Measurements from ENCODE around the gene QSOX2. TPM values are rescaled to one million over a fixed set of nuclear protein-coding genes. Genes with fewer than 3 reads are reported as not detected.
"Not testable (repeated sequence)": the region's sequence is repeated elsewhere in the genome, so short reads cannot be mapped to it uniquely, and the experiment has no call there.

QSOX2 gene
- total RNA-seq, 8 experiments from 2014 or later = 10.3 to 17.8 (median 15.1) TPM

DNA sequence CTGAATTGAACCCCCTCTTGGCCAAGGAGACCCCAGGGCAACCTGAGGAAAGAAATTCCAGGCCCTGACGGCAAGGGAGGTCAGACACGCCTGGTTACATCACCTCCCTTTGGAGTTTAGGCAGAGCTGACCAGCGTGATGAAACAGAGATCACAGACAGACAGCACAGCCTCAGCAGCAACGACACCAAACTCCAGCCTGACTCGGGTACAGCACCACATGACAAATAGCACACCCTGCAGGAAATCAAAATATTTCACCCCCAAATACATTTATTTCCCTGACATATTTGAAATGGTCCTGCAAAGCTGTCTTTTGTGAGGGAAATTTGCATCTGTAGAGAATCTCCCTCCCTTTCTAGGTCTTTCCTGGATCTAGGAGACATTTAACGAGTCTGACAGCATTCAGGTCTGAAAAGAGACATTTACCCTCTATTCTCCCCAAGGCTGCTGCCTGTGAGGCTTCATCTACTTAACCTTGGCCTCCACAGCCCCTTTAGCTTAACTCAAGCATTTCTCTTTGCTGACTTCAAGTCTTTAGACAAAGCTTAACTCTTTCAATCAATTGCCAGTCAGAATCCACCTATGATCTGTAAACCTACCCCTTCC is 2.6 kb downstream of the QSOX2 start:
- peak overlapping the region in 2 of 5 donors; percentile 94 to 98 for H3K4me3 ChIP-seq

DNA sequence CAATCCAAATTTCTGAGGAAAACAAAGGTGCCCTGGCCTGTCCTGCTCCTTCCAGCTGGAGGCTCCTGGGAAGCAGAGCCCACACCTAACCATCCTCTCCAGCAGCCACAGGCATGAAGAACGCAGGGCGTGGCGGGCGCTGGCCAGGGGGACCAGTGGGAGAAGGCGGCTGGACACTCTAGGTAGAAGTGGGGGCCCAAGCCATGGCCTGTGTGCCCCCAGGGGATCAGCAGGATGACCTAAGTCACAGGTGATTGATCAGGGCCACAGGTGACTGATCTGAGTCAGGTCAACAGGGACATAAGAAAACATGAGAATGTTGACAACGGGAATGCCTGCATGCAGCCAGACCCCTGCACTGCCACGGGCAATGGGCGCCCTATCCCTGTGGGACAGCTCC is 3.4 kb downstream of the QSOX2 start:
- Histone ChIP-seq H3K4me3 (no peak overlapping the region), H3K4me1 (replicated peaks in 1 of 2) (peaks cover 44 to 51% of the 10 kb centered on the region in 2 donors), H3K27ac (no peak overlapping the region)
- in situ Hi-C loops (cut with MboI; ENCODE audit: low pct_unique_long_range_greater_than_20kb in 2 of 9, low sequenced_read_pairs in 9 of 9, unreplicated experiment in 9 of 9) = no loop called here
- WGBS, 10 experiments = 80 to 100% methylated on average over 1 of the region's 8 CpGs; no CpG with 5 or more reads in 8 of the 10 experiments
- no peak for ATAC-seq (replicated peaks in 6 of 8)

More for the DNA sequence above, 2.6 kb downstream of the QSOX2 start:
- peak in 5 of 8 experiments; percentile 18 to 56 (median 36) for ATAC-seq (replicated peaks in 6 of 8)
- WGBS, 10 experiments = 7 to 100% (median 25%) methylated on average over 1 to 4 of the region's 6 CpGs; no CpG with 5 or more reads in 2 of the 10 experiments
- peaks cover 44 to 55% of the 10 kb centered on the region in 2 donors for H3K4me1 ChIP-seq (replicated peaks in 1 of 2)
- no peak overlapping the region for H3K27ac ChIP-seq
- in situ Hi-C loops (cut with MboI; ENCODE audit: low pct_unique_long_range_greater_than_20kb in 2 of 9, low sequenced_read_pairs in 9 of 9, unreplicated experiment in 9 of 9) = no loop called here

DNA sequence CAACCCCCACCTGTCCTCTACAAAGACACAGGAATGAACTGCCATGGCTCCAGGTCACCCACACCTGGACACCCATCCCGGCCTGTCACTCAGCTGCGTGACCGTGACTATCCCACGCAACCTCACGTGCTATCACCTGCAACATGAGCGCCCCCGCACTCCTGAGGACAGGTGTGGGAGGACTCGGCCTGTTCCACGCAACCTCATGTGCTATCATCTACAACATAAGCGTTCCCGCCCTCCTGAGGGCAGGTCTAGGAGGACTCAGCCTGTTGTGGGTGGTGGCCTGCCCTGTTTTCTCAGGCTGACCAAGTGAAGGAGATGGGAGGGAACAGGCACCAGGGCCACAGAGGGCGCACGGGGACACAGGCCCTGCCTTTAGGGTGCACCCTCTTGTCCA is 4.1 kb downstream of the QSOX2 start:
- H3K4me1 ChIP-seq (replicated peaks in 1 of 2) = peaks cover 44 to 51% of the 10 kb centered on the region in 2 donors
- no peak overlapping the region for H3K4me3 ChIP-seq
- WGBS, 10 experiments = 94 to 100% (median 100%) methylated on average over 2 to 8 of the region's 13 CpGs; no CpG with 5 or more reads in 7 of the 10 experiments
- in situ Hi-C loops (cut with MboI; ENCODE audit: low pct_unique_long_range_greater_than_20kb in 2 of 9, low sequenced_read_pairs in 9 of 9, unreplicated experiment in 9 of 9) = no loop called here
- no peak overlapping the region for H3K27ac ChIP-seq
- no peak for ATAC-seq (replicated peaks in 6 of 8)

DNA sequence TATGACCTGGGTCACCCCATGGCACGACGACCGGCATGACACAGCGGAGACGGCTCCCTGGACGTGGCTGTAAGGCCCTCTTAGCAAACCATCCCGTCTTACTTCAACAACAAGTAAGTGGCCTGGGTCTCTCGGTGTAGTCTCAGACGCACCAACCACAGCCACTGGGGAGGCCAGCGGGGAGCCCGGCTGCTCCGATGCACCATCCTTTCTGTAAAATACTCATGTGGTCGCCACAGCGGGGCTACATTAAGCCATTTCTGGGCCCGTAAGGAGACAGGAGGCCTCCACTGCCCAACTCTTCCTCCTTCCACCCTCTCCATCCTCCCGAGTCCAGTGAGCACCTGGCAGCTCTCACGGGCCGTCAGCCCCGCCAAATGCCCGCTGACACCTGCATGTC is 4.7 kb downstream of the QSOX2 start:
- H3K27ac ChIP-seq = no peak overlapping the region
- in situ Hi-C loops (cut with MboI; ENCODE audit: low pct_unique_long_range_greater_than_20kb in 2 of 9, low sequenced_read_pairs in 9 of 9, unreplicated experiment in 9 of 9) = no loop called here
- no peak overlapping the region for H3K4me3 ChIP-seq
- peaks cover 42 to 48% of the 10 kb centered on the region in 2 donors for H3K4me1 ChIP-seq (replicated peaks in 1 of 2)
- 83 to 100% (median 93%) methylated on average over 1 to 14 of the region's 20 CpGs; no CpG with 5 or more reads in 3 of the 10 experiments for WGBS, 10 experiments
- no peak for ATAC-seq (replicated peaks in 6 of 8)

DNA sequence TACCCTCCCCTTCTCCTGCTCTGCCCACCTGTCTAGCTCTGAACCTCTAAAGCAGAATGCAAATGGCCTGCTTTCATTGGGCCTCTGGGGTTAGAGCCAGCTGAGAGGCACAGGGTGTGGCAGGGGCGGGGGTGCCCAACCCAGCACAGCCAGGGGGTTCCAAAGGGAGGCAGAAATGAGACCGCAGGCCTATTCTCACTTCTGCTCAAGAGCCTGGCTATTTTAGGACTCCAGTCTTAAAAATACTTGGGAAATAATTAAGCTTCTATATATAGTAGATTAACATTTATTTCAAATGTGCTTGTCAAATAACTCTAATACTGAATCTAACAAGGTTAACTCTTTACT is 5.7 kb downstream of the QSOX2 start:
- WGBS, 10 experiments = 63 to 100% (median 84%) methylated on average over 1 to 2 of the region's 2 CpGs; no CpG with 5 or more reads in 7 of the 10 experiments
- in situ Hi-C loops (cut with MboI; ENCODE audit: low pct_unique_long_range_greater_than_20kb in 2 of 9, low sequenced_read_pairs in 9 of 9, unreplicated experiment in 9 of 9) = no loop called here
- H3K27ac ChIP-seq = no peak overlapping the region
- peaks cover 41 to 48% of the 10 kb centered on the region in 2 donors for H3K4me1 ChIP-seq (replicated peaks in 1 of 2)
- H3K4me3 ChIP-seq = no peak overlapping the region
- peak in 3 of 8 experiments; percentile 12 to 61 (median 51) for ATAC-seq (replicated peaks in 6 of 8)

DNA sequence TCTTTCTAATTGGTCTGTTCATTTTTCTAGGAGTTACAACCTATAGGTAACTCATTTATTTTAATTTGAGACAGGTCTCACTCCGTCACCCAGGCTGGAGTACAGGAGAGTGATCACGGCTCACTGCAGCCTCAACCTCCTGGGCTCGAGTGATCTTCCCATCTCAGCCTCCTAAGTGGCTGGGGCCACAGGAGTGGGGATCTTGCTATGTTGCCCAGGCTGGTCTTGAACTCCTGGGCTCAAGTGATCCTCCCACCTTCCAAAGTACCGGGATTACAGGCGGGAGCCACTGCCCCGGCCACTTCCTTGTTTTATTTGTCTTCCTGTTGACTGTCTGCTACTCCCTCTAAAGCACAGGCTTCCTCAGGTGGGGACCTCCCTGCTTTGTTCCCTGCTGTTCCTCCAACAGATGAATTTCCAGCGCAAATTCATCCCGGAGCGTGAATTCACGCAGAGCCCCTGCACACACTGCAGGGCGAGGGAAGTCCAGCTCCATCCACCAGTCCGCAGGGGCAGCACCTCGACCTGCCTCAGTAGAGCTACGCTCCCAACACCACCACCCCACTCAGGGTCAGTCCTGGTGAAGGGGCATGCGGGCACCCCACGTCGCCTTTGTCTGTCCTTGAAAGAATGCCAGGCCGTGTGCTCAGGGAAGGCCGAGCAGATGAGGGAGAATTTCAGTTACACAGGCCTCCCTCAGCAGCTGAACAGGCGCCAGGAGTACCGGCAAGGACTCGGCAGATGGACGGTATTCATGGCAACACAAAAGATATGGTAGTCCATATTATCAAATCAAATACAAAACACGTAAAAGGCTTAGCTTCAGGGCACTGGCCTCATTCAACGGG is 6.3 kb downstream of the QSOX2 start:
- Histone ChIP-seq H3K4me3 (no peak overlapping the region), H3K27ac (no peak overlapping the region), H3K4me1 (replicated peaks in 1 of 2) (peaks cover 37 to 42% of the 10 kb centered on the region in 2 donors)
- 50 to 100% (median 86%) methylated on average over 1 to 20 of the region's 25 CpGs; no CpG with 5 or more reads in 1 of the 10 experiments for WGBS, 10 experiments
- in situ Hi-C loops (cut with MboI; ENCODE audit: low pct_unique_long_range_greater_than_20kb in 2 of 9, low sequenced_read_pairs in 9 of 9, unreplicated experiment in 9 of 9) = no loop called here
- ATAC-seq (replicated peaks in 6 of 8) = peak in 3 of 8 experiments; percentile 2 to 25 (median 20)

DNA sequence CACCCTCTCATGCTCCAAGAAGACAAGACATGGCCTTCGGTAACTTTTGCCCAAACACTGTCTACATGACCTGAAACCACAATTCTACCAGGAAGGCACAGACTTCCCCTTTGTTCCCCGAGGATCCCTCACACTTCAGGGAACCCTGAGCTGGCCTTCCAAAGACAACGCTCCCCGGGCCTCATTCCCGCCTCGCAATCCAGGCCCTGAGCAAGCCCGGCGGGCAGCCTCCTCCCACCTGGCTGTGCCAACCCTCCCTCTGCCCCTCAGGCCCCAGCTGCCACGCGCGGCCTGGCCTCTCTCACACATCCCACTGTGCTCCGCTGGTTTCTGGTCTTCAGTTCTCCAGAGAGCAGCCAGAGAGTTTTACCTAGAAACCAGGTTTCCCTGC is 7.3 kb downstream of the QSOX2 start:
- 60 to 82% (median 63%) methylated on average over 1 to 8 of the region's 12 CpGs; no CpG with 5 or more reads in 5 of the 10 experiments for WGBS, 10 experiments
- peak in 1 of 8 experiments; percentile 15 for ATAC-seq (replicated peaks in 6 of 8)
- H3K4me3 ChIP-seq = no peak overlapping the region
- in situ Hi-C loops (cut with MboI; ENCODE audit: low pct_unique_long_range_greater_than_20kb in 2 of 9, low sequenced_read_pairs in 9 of 9, unreplicated experiment in 9 of 9) = no loop called here
- no peak overlapping the region for H3K27ac ChIP-seq
- peaks cover 27 to 35% of the 10 kb centered on the region in 2 donors for H3K4me1 ChIP-seq (replicated peaks in 1 of 2)

DNA sequence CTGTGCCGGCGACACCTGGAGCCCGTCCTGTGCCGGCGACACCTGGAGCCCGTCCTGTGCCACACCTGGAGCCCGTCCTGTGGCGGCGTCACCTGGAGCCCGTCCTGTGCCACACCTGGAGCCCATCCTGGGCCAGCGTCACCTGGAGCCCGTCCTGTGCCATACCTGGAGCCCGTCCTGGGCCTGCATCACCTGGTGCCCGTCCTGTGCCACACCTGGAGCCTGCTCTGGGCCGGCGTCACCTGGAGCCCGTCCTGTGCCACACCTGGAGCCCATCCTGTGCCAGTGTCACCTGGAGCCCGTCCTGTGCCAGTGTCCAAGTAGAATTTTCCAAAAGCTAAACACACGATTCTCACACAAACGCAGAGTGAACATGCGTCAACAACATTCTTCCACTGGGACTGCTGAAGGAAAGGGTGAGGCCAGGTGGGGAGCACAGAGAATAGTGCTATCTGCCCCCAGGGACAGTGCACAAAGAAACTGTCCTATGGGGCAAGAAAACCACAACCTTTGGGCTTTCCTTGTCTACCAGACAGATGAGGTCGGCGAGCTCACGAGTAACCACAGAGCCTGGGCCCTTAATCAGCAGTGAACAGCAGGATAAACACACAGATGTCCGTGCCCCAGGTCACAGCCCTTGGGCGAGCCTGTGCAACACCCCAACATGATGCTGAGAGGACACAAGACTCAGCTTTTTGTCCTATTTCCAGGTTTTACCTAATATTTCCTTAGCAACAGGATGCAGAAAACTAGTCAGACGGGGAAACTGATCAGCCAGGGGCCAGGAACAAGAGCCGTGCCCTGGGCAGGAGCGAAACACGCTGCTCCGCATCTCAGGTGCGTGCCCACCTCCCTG is 7.9 kb downstream of the QSOX2 start:
- ATAC-seq (replicated peaks in 6 of 8) = no peak
- in situ Hi-C loops (cut with MboI; ENCODE audit: low pct_unique_long_range_greater_than_20kb in 2 of 9, low sequenced_read_pairs in 9 of 9, unreplicated experiment in 9 of 9) = no loop called here
- no peak overlapping the region for H3K27ac ChIP-seq
- H3K4me3 ChIP-seq = no peak overlapping the region
- H3K4me1 ChIP-seq (replicated peaks in 1 of 2) = peaks cover 20 to 35% of the 10 kb centered on the region in 2 donors
- WGBS, 10 experiments = 87 to 100% (median 93%) methylated on average over 1 to 10 of the region's 32 CpGs; no CpG with 5 or more reads in 2 of the 10 experiments

DNA sequence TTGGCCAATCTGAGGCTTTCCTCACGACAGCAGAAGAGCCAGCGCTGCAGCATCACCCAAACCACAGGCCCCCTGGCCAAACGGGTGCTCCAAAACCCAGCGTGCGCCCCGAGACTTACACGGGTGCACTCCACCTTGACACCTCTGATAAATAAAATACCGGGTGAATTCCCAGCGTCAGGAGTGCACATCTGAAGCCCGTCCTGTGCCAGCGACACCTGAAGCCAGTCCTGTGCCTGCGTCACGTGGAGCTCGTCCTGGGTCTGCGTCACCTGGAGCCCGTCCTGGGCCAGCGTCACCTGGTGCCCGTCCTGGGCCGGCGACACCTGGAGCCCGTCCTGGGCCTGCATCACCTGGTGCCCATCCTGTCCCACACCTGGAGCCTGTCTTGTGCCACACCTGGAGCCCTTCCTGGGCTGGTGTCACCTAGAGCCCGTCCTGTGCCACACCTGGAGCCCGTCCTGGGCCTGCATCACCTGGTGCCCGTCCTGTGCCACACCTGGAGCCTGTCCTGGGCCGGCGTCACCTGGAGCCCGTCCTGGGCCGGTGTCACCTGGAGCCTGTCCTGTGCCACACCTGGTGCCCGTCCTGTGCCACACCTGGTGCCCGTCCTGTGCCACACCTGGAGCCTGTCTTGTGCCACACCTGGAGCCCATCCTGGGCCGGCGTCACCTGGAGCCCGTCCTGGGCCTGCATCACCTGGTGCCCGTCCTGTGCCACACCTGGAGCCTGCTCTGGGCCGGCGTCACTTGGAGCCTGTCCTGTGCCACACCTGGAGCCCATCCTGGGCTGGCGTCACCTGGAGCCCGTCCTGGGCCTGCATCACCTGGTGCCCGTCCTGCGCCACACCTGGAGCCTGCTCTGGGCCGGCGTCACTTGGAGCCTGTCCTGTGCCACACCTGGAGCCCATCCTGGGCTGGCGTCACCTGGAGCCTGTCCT is 8.9 kb downstream of the QSOX2 start:
- in situ Hi-C loops (cut with MboI; ENCODE audit: low pct_unique_long_range_greater_than_20kb in 2 of 9, low sequenced_read_pairs in 9 of 9, unreplicated experiment in 9 of 9); ATAC-seq (replicated peaks in 6 of 8); H3K4me3 ChIP-seq; H3K27ac ChIP-seq: not testable (repeated sequence)
- peaks cover 13 to 34% of the 10 kb centered on the region in 2 donors for H3K4me1 ChIP-seq (replicated peaks in 1 of 2)
- WGBS, 10 experiments = 90 to 100% (median 97%) methylated on average over 1 to 18 of the region's 43 CpGs; no CpG with 5 or more reads in 5 of the 10 experiments

DNA sequence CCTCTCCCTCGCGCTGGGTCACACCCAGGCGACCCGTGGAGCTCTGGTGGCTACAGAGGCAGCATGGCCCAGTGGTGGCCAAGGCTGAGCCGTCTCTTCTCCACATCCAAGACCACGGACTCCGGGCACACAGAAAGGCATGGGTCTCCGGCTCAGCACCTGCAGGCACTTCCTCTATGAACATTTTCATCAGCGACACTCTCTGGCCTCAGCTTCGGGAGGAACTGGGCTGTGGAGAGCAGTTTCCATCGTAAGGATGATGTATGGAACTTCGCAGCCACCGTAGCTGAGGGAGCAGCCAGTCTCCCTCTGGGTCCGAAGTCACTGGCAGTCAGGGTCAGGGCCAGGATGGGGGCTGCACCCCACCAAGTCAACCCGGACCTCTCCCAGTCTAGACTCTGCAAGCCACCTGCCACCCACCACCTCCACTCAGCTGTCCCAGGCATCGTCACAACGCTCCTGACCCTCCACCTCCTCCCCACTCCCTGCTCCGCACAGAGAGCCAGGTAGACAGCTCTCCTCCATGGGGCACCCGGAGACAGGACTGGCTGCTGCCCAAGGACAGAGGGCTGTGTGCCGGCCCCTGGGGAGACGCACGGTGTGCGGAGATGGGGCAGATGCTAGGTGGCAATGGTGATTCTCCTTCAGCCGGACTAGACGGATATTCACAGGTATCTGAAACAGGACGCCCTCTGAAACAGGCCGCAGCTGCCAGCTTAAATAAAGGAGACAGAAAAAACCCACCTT is 9.7 kb downstream of the QSOX2 start:
- Histone ChIP-seq H3K27ac (no peak overlapping the region), H3K4me3 (no peak overlapping the region), H3K4me1 (replicated peaks in 1 of 2) (peaks cover 13 to 39% of the 10 kb centered on the region in 2 donors)
- no peak for ATAC-seq (replicated peaks in 6 of 8)
- in situ Hi-C loops (cut with MboI; ENCODE audit: low pct_unique_long_range_greater_than_20kb in 2 of 9, low sequenced_read_pairs in 9 of 9, unreplicated experiment in 9 of 9) = no loop called here
- WGBS, 10 experiments = 90 to 100% (median 94%) methylated on average over 2 to 10 of the region's 27 CpGs; no CpG with 5 or more reads in 6 of the 10 experiments

DNA sequence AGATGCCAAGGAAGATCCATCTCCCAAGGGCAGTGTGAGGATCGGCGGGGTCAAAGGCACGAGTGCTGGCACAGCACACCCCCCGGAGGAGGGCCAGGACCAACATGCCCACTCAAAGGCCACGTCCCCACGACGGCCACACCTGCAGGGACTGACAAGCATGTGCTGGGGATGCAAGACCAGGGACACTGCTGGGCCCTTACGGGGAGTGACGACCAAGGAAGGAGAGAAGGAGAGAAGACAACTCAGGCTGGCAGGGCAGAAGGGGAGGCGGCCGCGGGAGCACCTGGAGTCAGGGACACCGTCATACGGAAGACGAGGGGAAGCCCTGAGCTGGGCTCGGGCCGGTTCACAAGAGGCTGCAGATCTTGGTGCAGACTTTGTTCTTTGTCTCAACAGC is 10.4 kb downstream of the QSOX2 start:
- 95 to 100% (median 100%) methylated on average over 1 to 7 of the region's 17 CpGs; no CpG with 5 or more reads in 3 of the 10 experiments for WGBS, 10 experiments
- H3K27ac ChIP-seq = no peak overlapping the region
- no peak overlapping the region for H3K4me3 ChIP-seq
- H3K4me1 ChIP-seq (replicated peaks in 1 of 2) = peaks cover 7 to 33% of the 10 kb centered on the region in 2 donors
- no peak for ATAC-seq (replicated peaks in 6 of 8)
- in situ Hi-C loops (cut with MboI; ENCODE audit: low pct_unique_long_range_greater_than_20kb in 2 of 9, low sequenced_read_pairs in 9 of 9, unreplicated experiment in 9 of 9) = no loop called here
